ENCODE results near the gene KCNN3. TPM values are rescaled to one million over a fixed set of nuclear protein-coding genes. Genes with fewer than 3 reads are reported as not detected.

Gene KCNN3
- total RNA-seq, 1 donor from 2014 or later = 0.04 TPM

DNA sequence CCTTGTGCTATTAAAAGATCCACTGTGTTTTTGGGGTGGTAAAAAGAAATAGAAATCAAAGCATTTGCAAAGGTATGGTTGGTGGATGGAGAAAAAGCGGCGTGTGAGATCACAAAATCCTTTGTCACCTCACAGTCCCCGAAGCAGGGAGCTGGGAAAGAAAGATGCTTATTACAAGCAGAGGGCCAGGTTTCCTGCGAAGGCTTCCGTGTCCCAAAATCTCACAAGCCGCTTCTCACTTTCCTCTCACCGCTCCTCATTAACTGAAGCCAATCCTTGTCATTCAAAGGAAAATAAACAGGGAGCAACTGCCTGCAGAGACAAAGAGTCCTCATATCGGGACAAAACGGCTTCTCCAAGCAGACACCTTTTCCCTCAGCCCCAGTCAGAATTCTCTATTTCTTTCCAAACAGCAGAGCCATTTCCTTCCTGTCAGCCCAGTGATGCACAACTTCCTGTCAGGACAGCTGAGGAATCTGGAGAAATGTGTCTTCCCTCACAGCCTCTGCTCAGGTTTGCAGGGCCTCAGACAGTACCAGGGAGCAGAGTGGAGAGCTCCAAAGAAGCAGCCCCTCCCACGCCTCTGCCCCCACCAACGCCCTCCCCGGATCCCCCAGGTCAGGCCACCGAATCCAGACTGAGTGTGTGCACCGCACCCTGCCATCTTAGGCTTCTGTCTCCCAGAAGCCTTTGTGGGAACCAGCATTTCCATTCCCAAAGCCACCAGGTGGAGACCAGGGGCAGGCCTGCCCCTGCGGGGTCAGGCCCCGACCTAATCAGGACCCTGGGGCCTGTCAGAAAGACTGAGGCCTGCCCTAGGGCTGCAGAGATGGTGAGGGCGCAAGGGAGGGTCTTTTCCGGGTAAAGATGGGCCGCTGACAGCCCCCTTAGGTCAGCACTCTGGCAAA is 29.6 kb downstream of the KCNN3 start:
- Histone ChIP-seq H3K4me3 (ENCODE audit: low read depth, low read length) (no peak overlapping the region), H3K36me3 (ENCODE audit: control insufficient read depth, insufficient read depth, low read length) (no peaks in the 10 kb centered on the region), H3K27me3 (ENCODE audit: control insufficient read depth, insufficient read depth, low read length) (peaks cover 23% of the 10 kb centered on the region)
- TF ChIP-seq, protein P1, sequence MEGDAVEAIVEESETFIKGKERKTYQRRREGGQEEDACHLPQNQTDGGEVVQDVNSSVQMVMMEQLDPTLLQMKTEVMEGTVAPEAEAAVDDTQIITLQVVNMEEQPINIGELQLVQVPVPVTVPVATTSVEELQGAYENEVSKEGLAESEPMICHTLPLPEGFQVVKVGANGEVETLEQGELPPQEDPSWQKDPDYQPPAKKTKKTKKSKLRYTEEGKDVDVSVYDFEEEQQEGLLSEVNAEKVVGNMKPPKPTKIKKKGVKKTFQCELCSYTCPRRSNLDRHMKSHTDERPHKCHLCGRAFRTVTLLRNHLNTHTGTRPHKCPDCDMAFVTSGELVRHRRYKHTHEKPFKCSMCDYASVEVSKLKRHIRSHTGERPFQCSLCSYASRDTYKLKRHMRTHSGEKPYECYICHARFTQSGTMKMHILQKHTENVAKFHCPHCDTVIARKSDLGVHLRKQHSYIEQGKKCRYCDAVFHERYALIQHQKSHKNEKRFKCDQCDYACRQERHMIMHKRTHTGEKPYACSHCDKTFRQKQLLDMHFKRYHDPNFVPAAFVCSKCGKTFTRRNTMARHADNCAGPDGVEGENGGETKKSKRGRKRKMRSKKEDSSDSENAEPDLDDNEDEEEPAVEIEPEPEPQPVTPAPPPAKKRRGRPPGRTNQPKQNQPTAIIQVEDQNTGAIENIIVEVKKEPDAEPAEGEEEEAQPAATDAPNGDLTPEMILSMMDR (IDR thresholded peaks at IDR 0.05; ENCODE audit: insufficient read depth, low read length, poor library complexity, severe bottlenecking) = no peak
- no peak for DNase-seq (ENCODE audit: low read depth)

DNA sequence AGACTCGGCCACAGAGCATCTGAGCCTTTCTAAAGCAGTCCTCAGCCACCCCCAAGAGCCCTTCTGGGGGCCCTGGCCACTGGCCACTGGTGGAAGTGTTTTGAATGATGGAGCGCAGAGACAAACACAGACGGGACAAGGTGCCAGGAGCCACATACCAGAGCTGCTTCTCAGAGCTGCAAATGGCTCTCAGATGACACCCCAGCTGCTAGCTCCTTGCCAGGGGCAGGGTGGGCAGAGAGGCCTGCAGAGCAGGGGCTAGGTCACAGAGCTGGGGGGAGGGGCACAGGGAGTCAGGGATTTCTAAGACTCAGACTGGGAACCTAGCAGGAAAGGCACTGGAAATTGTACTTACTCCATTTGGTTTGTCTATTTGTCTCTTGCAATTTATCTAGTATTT is 30.4 kb downstream of the KCNN3 start:
- H3K27me3 ChIP-seq (ENCODE audit: control insufficient read depth, insufficient read depth, low read length) = peaks cover 22% of the 10 kb centered on the region
- H3K4me3 ChIP-seq (ENCODE audit: low read depth, low read length) = no peak overlapping the region
- TF ChIP-seq, protein P1 (IDR thresholded peaks at IDR 0.05; ENCODE audit: insufficient read depth, low read length, poor library complexity, severe bottlenecking) = no peak
- H3K36me3 ChIP-seq (ENCODE audit: control insufficient read depth, insufficient read depth, low read length) = no peaks in the 10 kb centered on the region
- DNase-seq (ENCODE audit: low read depth) = no peak

DNA sequence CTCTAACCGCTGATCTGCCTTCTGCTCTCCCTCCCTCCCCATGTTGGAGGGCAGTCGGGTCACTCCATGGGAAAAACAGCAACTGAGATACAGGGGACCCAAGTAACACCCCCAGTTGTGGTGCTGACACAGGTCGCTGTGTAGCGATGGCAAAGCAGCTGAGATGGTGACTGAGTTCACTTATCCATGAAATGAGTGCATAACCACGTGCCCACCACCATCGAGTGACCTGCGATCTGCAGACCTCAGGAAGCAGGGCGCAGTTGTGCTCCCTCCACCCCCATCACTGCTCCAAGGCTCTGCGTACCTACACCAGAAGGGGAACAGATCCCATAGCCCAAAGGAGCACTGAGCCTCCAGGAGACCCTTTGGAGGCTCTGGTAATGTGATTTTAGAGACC is 31.1 kb downstream of the KCNN3 start:
- no peak overlapping the region for H3K4me3 ChIP-seq (ENCODE audit: low read depth, low read length)
- TF ChIP-seq, protein P1 (IDR thresholded peaks at IDR 0.05; ENCODE audit: insufficient read depth, low read length, poor library complexity, severe bottlenecking) = no peak
- peaks cover 25% of the 10 kb centered on the region for H3K27me3 ChIP-seq (ENCODE audit: control insufficient read depth, insufficient read depth, low read length)
- no peaks in the 10 kb centered on the region for H3K36me3 ChIP-seq (ENCODE audit: control insufficient read depth, insufficient read depth, low read length)
- DNase-seq (ENCODE audit: low read depth) = no peak

- no peak for DNase-seq (ENCODE audit: low read depth)
- Histone ChIP-seq H3K36me3 (ENCODE audit: control insufficient read depth, insufficient read depth, low read length) (no peaks in the 10 kb centered on the region), H3K27me3 (ENCODE audit: control insufficient read depth, insufficient read depth, low read length) (peaks cover 23% of the 10 kb centered on the region), H3K4me3 (ENCODE audit: low read depth, low read length) (no peak overlapping the region)
- TF ChIP-seq, protein P1 (IDR thresholded peaks at IDR 0.05; ENCODE audit: insufficient read depth, low read length, poor library complexity, severe bottlenecking) = no peak
Measured at GRCh38 chr1:154838461-154838860, 31.6 kb downstream of the KCNN3 start.

DNA sequence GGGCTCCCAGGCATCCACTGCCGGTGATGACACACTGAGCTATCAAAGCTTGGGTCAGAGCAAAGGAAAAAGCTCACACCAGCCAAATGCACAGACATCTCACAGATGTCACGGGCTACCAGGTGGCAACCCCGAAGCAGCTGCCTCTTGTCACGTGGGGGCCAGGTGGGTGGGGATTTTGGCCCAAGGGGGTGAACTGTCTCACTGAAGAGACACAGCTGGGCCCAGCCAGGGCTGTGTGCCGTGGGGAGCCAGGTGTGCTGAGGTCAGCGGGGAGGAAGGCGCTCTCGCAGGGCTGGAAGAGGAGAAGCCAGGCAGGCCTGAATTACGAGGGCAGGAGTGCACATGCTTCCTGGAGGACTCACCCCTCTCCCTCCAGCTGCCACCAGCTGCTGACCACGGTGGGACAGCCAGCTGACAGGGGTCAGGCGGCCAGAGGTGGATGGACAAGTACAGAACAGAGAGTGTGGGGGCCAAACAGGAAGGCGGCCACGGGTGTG is 32.4 kb downstream of the KCNN3 start:
- H3K27me3 ChIP-seq (ENCODE audit: control insufficient read depth, insufficient read depth, low read length) = peaks cover 25% of the 10 kb centered on the region

More for the DNA sequence above, 32.4 kb downstream of the KCNN3 start:
- TF ChIP-seq, protein P1 (IDR thresholded peaks at IDR 0.05; ENCODE audit: insufficient read depth, low read length, poor library complexity, severe bottlenecking) = no peak
- Histone ChIP-seq H3K4me3 (ENCODE audit: low read depth, low read length) (no peak overlapping the region), H3K36me3 (ENCODE audit: control insufficient read depth, insufficient read depth, low read length) (no peaks in the 10 kb centered on the region)
- no peak for DNase-seq (ENCODE audit: low read depth)

All from kidney epithelial cell (primary cell).